Left renal pelvis (tissue), 4 donors: ENCODE measurements around the gene PUM2. TPM values are rescaled to one million over a fixed set of nuclear protein-coding genes. Genes with fewer than 3 reads are reported as not detected.
A peak's percentile ranks its signal among the peaks of the same experiment; 100 is the strongest.
"Not testable (repeated sequence)": the region's sequence is repeated elsewhere in the genome, so short reads cannot be mapped to it uniquely, and the experiment has no call there.

Experiments
- DNase-seq, 4 donors: peaks; one replicate each; pipeline ENCODE4 v3.0.0-alpha.2; 2013; ENCODE audit warnings: low read depth in 4 of 4, low spot score in 3 of 4
- polyA plus RNA-seq, 4 donors: library from polyadenylated mRNA; unstranded; fragments of 120-200 nt; gene quantifications; one replicate each; pipeline ENCODE4 v1.2.1, GENCODE V29; 2013; ENCODE audit not compliant: insufficient read length in 4 of 4

The PUM2 gene
- polyA plus RNA-seq, 4 donors: 79.2 to 126 (median 111) TPM

DNA sequence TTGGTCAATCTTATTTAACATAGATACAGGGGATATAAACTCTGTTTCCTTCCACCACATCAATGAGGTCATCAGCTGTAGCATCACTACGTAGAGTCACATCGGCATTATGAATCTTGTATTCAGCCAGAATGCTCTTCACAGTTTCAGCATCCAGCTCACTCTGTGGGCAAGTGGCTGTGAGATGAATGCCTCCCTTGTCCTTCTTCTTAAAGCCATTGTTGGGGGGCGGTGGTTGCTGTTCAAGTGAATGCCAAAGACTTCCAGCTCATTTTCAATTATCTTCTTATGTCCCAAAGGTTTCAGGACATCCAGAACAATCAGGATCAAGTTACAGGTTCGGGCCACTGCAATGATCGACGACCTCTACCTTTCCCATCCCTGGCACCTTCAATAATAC is 110.4 kb downstream of the PUM2 start:
- not testable (repeated sequence) for DNase-seq

DNA sequence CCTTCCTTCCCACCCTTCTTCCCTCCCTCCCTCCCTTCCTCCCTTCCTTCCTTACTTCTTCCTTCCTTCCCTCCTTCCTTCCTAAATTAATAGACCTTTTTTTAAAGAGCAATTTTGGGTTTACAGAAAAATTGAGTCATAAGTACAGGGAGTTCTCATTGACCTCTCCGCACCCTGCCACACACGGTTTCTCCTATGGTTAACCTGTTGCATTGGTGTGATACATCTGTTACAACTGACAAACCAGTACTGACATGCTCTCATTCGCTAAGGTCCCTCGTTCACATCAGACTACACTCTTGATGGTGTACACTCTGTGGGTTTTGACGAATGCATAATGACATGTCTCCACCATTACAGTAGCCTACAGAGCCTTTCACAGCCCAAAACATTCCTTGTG is 114.1 kb downstream of the PUM2 start:
- DNase-seq: no peak

DNA sequence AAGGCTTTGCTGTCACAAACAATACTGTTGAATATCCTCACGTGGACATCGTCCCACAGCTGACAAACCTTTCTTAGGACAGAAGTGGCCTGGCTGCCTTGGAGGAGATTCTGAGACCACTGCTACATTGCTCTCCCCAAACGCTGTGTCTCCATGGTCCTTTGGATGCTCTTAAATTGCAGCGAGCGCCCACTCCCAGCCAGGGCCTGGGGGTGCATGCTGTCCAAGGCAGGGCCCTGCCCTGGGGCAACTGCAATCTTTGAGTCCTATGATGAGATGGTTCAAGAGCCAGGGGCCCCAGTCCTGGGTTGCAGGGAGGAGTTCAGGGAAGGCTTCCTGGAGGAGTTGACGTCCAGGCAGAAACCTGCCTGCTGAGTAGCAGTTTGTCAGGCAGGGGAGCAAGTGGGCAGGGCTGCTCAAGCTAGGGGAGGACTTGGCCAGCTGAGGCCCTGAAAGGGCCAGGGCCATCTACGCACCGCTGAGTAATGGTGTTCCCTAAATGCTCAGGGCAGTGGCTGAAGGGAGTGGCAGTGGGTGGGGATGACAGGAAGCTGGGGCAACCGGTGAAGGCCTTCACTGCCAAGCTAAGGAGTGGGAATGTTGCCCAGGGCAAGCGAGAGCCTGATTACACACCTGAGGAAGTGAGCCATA is 114.9 kb downstream of the PUM2 start:
- no peak for DNase-seq

DNA sequence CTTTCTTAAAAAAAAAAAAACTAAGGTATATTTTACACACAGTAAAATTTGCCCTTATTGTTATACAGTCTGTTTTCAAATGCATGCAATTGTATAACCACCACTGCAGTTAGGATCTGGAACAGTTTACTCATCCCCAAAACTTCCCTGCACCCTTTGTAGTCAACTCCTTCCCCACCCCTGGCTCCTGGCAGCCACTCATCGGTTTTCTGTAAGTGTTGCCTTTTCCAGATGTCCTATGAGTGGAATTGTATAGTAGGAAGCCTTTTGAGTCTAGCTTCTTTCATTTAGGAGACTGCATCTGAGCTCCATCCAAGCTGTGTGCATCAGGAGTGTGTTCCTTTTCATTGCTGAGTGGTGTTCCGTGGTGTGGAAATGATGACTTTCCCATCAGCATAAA is 116.0 kb downstream of the PUM2 start:
- not testable (repeated sequence) for DNase-seq

DNA sequence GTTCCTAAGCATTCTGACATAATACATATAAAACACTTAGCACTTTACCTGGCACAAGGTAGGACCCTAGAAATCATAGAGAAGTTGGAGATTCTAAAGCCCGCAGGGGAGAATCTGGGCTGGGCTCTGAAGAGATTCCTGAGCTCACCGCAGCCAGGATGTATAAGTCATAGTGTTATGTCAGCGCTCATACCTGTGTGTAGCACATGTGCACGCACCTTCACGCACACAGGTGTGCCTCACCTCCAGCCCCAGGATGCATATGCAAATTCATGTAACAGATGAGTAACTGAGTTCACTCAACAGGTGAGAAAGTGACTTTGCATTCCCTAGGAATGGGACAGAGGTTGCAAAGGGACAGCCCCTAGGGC is 117.8 kb downstream of the PUM2 start:
- DNase-seq: no peak

GRCh38 chr2:20231598-20232026 is 119.0 kb downstream of the PUM2 start:
- DNase-seq: no peak

DNA sequence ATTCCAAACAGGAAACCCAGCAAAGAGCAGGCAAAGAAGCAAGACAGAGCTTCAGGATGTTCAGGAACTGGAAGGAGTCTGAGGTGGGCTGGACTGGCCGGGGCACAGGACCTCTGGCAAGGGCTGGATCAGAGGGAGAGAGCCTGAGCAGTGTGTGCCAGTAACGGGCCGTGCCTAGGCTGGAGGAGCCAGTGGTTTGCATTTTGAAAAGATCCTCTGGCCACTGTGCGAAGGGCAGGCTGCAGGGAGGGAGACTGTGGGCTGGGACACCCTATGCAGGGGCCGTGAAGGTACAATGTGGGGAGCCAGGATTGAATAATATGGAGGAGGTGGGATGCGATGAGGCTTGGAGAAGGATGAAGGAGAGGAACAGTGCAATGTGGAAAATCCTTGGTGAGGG is 119.5 kb downstream of the PUM2 start:
- no peak for DNase-seq

DNA sequence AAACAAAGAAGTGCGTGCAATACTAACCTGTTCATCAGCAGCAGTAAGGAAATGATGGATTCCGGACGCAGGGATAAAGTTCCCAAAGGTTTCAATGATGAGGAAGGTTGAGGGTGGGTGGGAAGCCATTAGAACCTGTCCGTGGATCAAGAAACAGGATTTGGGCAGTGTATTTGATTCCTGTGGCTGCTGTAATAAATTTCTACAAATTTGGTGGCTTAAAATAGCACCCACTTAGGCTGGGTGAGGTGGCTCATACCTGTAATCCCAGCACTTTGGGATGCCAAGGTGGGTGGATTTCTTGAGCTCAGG is 120.6 kb downstream of the PUM2 start:
- DNase-seq: no peak

DNA sequence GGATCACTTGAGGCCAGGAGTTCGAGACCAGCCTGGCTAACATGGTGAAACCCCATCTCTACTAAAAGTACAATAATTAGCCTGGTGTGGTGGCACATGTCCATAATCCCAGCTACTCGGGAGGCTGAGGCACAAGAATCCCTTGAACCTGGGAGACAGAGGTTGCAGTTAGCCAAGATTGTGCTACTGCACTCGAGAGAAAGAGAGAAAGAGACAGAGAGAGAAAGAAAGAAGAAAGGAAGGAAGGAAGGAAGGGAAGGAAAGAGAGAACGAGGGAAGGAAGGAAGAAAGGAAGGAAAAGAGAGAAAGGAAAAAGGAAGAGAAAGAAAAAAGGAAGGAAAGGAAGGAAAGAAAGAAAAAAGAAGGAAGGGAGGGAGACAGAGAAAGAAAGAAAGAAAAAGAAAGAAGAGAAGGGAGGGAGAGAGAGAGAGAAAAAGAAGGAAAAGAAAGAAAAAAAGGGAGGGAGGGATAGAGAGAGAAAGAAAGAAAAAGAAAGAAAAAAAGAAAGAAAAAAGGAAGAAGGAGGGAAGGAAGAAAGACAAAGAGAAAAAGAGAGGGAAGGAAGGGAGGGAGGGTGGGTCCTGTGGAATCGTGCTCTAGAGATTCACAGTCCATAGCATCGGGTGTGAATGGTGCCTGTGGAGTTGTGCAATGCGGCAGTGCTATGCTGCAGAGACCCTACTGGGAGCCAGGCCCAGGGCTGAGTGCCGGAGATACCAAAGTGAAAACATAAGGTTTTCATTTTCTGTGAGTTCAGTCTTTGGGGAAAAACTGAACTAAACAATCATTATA is 121.1 kb downstream of the PUM2 start:
- no peak for DNase-seq

DNA sequence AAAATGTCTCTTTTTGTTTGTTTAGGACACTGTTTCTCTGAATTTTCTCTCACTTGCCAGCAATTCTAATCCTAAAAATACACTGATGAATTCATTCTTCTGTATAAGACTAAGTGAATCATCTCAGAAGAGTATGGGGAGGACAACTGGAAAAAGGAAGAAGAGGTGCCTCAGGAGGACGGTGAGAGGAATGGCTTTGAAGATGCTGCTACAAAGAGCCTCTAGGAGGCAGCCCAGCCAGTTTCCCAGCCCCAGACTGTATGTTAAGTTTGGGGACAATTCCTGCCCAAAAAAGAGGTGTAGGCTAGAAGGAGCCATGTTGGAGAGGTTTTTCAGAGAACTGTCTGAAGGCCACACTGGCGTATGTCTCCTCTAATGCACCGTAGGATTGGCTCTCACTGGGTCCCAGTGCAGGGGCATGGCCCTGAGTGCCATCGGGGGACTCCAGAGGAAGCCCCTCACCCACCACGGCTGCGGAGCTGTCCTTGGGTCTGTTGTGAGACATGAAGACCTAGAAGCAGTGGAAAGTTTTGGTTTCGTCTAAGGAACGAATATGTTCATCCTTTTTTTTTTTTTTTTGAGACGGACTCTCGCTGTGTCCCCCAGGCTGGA is 122.6 kb downstream of the PUM2 start:
- no peak for DNase-seq

- no peak for DNase-seq
These were observed 124.5 kb downstream of the PUM2 start for GRCh38 chr2:20226152-20226545.

DNA sequence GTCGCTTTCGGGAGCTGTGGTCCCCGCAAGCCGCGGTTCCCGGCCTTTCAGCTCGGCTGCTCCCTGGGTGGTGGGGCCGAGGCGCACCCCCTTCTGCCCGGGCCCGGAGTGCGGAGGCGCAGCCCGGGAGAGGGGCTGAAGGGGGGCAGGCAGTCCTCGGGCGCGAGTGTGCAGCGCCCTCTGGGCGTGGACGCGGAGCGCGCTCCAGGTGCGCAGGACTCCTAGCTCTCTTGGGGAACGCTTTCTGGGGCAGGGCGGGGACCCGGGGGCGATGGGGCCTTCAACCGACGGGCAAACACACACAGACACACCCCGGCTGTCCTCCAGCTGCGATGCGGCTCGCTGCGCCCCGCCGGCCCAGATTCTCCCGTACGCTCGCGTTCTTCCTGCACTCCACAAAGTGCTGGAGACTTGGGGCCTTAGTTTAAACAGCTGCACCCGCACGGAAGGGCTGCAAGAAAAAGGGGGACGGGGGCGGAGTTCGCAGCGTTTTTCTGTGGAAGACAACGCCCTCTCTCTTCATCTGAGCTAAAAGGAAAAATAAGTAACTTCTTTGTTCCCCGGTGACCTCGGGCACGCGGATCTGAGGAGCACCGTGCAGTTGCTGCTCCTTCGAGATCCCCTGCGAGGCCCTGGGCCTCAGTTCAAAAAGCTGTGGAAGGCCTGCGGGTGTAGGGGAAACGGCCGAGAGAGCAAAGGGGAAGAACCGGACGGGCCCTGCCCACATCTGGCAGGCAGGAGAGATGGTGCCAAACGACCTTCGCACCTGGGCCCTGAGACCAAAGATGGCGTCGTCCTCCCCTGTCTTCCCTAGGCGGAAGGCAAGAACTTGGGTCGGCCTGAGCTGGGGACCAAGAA is 125.1 kb downstream of the PUM2 start:
- peak in 1 of 4 donors; percentile 64 for DNase-seq

DNA sequence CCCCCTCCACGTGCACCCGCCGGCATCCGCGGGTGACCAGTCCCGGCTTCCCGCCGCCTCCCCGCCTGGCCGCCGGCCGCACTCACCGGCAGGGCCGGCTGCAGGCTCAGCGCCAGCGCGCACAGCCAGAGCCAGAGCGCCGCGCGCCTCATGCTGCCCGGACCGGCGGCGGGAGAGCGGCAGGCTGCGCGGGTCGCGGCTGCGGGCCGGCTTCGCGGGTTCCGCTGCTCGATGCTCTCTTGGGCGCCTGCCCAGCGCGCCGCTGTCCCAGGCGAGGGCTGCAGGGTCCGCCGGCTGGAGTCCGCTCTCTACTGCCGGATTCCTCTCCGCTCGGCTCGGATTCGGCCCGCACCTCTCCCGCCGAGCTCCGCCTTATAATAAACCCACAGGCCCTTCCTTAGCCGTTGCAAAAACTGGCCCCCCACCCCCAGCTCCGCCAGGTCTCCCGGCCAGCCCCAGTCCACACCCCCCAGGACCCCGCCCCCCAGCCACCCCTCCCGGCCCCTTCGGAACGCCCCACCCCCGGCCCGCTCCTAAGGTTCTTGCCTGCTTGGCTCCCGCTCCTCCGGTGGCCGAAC is 125.8 kb downstream of the PUM2 start, which contains the start of gene SDC1:
Gene SDC1 (minus strand): TSS at position 415 of the 578 bp plus-strand sequence. CDS start 263 bp downstream, at position 152.
- DNase-seq: peak in 1 of 4 donors; percentile 39

- no peak for DNase-seq
These were observed 126.4 kb downstream of the PUM2 start for GRCh38 chr2:20224164-20224715.

- DNase-seq: no peak
These were observed 127.1 kb downstream of the PUM2 start for GRCh38 chr2:20223407-20224163.

GRCh38 chr2:20222769-20223406 is 127.8 kb downstream of the PUM2 start:
- DNase-seq: no peak

GRCh38 chr2:20222014-20222768 is 128.5 kb downstream of the PUM2 start:
- DNase-seq: no peak

DNA sequence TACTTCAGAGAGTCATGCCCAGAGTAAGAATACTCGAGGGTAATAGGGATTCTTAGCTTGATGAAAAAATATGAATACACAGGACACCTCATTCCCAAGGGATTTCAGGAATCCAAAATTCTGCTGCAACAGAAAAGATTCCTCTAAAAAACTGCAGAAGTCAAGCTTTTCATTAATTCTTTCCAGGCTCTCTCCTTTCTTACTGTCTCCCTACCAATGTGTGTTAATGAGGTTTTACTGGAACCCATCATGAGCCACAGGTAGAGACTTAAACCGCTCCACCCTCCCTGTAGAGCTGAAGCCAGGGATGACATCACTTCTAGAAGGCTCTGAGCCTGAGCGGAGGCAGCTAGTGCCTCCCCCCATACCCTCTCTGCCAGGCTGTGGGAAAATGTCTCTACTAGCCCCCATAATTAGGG is 129.1 kb downstream of the PUM2 start:
- DNase-seq: no peak
